Skeletal muscle satellite cell (primary cell): ENCODE results near the gene OR2W1.

Experiments used
- H3K27me3 ChIP-seq: 2 replicates; pipeline ENCODE4 v1.7.0; 2013; ENCODE audit warnings: low read length; ENCODE audit not compliant: control insufficient read depth, insufficient read depth
- H3K36me3 ChIP-seq: 2 replicates; pipeline ENCODE4 v1.7.0; 2013; ENCODE audit warnings: mild to moderate bottlenecking, control low read depth, low read length; ENCODE audit not compliant: insufficient read depth
- H3K4me1 ChIP-seq: 2 replicates; pipeline ENCODE4 v1.7.0; 2013; ENCODE audit warnings: low read length; ENCODE audit not compliant: control insufficient read depth, insufficient read depth
- H3K4me2 ChIP-seq: 2 replicates; pipeline ENCODE4 v1.7.0; 2013; ENCODE audit warnings: mild to moderate bottlenecking, low read length
- H3K4me3 ChIP-seq: 2 replicates; pipeline ENCODE4 v1.7.0; 2013; ENCODE audit warnings: low read length
- H3K9ac ChIP-seq: 2 replicates; pipeline ENCODE4 v1.7.0; 2013; ENCODE audit warnings: mild to moderate bottlenecking, low read depth, low read length, moderate library complexity
- H3K9me3 ChIP-seq: replicated peaks from 2 replicates; pipeline ENCODE4 v1.7.0; 2013; ENCODE audit warnings: mild to moderate bottlenecking, control low read depth, low read length

The OR2W1 gene

DNA sequence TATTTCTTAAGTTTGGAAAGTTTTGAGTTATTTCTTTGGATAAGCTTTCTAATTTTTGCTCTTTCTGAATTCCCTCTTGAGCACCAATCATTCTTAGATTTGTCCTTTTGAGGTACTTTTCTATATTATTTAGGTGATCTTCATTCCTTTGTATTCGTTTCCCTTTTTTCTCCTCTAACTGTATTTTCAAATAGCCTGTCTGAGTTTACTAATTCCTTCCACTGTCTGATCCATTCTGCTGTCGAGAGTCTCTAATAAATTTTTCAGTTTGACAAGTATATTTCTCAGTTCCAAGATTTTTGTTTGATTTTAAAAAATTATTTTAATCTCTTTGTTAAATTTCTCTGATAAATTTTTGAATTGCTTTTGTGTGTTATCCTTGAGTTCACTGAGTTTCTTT is 23.5 kb downstream of the OR2W1 start:
- Histone ChIP-seq H3K36me3 (no peaks in the 10 kb centered on the region), H3K9ac (no peak overlapping the region), H3K9me3 (no peaks in the 10 kb centered on the region), H3K27me3 (peaks cover 16% of the 10 kb centered on the region), H3K4me2 (no peak overlapping the region), H3K4me3 (no peak overlapping the region), H3K4me1 (no peaks in the 10 kb centered on the region)

- no peak overlapping the region for H3K4me2 ChIP-seq
- no peaks in the 10 kb centered on the region for H3K9me3 ChIP-seq
- no peak overlapping the region for H3K9ac ChIP-seq
- H3K4me1 ChIP-seq: no peaks in the 10 kb centered on the region
- H3K36me3 ChIP-seq: no peaks in the 10 kb centered on the region
- H3K4me3 ChIP-seq: no peak overlapping the region
- peaks cover 16% of the 10 kb centered on the region for H3K27me3 ChIP-seq
These were observed 25.3 kb downstream of the OR2W1 start for GRCh38 chr6:29019629-29020028.

- peak overlapping the region; percentile 100 for H3K4me2 ChIP-seq
- H3K9me3 ChIP-seq: no peaks in the 10 kb centered on the region
- no peaks in the 10 kb centered on the region for H3K36me3 ChIP-seq
- peaks cover 29% of the 10 kb centered on the region for H3K27me3 ChIP-seq
- no peak overlapping the region for H3K4me3 ChIP-seq
- H3K4me1 ChIP-seq: no peaks in the 10 kb centered on the region
- H3K9ac ChIP-seq: no peak overlapping the region
These were observed 27.6 kb downstream of the OR2W1 start for GRCh38 chr6:29017428-29017802.

DNA sequence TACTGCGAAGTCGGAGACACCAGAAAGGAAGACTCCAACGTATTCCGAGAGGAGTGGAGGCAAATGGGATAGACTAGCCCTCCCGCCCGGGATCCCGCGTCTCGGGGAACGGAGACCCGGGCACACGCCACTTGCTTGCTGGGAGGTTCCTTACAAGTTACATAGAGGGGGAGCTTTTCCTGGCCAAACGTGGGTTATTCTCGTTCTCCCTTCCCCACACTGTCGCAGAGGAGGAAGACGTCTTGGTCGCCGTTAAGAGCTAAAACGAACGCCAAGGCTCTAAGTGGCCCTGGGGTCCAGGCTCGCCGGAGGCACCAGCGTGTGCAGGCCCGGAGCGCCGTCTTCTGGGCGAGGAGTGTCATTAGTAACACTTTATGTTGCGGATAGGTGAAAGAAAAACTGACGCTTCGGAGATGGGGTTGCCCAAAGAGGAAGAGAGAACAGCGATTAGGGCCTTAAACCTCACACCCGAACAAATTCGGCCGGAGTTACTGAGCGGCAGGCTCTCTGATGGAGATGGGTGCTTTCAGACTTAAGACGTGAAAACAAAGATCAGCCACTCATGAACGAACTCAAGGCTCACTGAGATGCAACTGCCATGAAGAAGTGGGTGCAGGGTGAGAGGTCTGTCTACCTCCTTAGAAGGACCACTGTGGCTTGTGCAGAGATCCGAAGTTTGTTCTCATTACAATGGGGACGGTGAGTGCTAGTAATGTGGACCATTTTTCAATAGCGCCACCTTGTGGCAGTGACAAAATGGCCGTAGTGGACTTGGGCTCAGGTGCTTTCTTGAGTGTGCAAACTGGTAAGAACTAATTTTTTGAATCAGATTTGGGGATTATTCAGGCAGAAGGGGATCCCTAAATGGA is 28.2 kb downstream of the OR2W1 start:
- peak overlapping the region; percentile 63 for H3K9ac ChIP-seq

DNA sequence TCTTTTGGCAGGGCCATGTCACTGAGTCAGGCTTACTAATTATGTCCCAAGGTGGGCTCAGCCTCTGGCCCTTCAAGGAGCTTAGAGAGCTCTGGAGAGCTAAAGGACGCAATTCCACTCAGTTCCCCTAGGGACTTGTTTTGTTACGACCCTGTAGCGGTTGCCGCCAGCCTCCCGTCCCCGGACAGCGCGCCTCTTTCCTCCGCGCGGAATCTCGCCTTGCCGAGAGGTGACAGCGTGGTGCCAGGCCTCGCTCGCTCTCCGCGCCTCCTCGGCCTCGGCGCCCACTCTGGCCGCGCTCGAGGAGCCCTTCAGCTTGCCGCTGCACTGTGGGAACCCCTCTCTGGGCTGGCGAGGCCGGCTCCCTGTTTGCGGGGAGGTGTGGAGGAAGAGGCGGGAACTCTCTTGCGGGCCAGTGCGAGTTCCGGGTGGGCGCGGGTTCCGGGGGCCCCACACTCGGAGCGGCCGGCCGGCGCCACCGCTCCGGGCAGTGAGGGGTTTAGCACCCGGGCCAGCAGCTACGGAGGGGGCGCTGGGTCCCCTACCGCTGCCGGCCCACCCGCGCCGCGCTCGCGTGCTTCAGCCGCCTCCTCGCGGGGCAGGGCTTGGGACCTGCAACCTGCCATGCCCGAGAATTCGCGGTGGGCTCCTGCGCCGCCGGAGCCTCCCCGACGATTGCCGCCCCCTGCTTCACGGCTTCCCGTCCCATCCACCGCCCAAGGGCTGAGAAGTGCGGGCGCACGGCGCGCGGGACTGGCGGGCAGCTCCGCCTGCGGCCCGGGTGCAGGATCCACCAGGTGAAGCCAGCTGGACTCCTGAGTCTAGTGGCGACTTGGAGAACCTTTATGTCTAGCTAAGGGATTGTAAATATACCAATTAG is 30.0 kb downstream of the OR2W1 start:
- H3K4me1 ChIP-seq: no peaks in the 10 kb centered on the region
- no peak overlapping the region for H3K4me2 ChIP-seq
- no peaks in the 10 kb centered on the region for H3K9me3 ChIP-seq
- H3K9ac ChIP-seq: no peak overlapping the region
- H3K27me3 ChIP-seq: peaks cover 27% of the 10 kb centered on the region
- H3K36me3 ChIP-seq: no peaks in the 10 kb centered on the region
- H3K4me3 ChIP-seq: no peak overlapping the region

More for the DNA sequence above, 28.2 kb downstream of the OR2W1 start:
- H3K4me1 ChIP-seq: no peaks in the 10 kb centered on the region
- peak overlapping the region; percentile 79 for H3K4me3 ChIP-seq
- peaks cover 28% of the 10 kb centered on the region for H3K27me3 ChIP-seq
- H3K36me3 ChIP-seq: no peaks in the 10 kb centered on the region
- H3K9me3 ChIP-seq: no peaks in the 10 kb centered on the region
- H3K4me2 ChIP-seq: peak overlapping the region; percentile 100

DNA sequence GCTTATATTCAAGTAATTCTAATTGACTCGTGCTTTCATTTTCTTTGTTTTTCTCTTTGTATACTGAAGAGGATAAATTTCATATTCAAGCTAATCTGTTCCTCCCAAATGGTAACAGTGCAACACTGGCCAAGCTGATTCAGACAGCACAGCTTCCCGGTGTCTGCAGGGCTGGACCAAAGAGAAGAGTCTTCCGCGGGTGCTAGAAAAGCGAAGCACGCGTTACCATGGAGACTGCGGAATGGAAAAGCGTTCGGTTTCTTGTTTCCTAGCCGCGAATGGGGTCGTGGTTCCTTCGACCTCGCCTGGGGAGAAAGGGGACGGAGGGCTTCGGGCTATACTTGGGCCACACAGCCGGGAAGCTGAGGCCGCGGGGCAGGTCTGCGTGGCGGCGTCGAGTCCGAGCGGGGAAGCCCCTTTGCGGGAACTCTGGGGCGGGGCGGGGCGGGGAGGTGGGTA is 33.7 kb downstream of the OR2W1 start:
- H3K27me3 ChIP-seq: peaks cover 21% of the 10 kb centered on the region
- no peaks in the 10 kb centered on the region for H3K36me3 ChIP-seq
- H3K9me3 ChIP-seq: no peaks in the 10 kb centered on the region
- H3K4me2 ChIP-seq: peak overlapping the region; percentile 80
- H3K4me3 ChIP-seq: peak overlapping the region; percentile 76
- H3K4me1 ChIP-seq: no peaks in the 10 kb centered on the region
- H3K9ac ChIP-seq: no peak overlapping the region

- H3K9ac ChIP-seq: no peak overlapping the region
- H3K4me3 ChIP-seq: no peak overlapping the region
- no peak overlapping the region for H3K4me2 ChIP-seq
- no peaks in the 10 kb centered on the region for H3K9me3 ChIP-seq
- peaks cover 21% of the 10 kb centered on the region for H3K27me3 ChIP-seq
- H3K4me1 ChIP-seq: no peaks in the 10 kb centered on the region
- no peaks in the 10 kb centered on the region for H3K36me3 ChIP-seq
These were observed 35.6 kb downstream of the OR2W1 start for GRCh38 chr6:29009358-29009757.

- Histone ChIP-seq H3K9me3 (no peaks in the 10 kb centered on the region), H3K27me3 (peaks cover 13% of the 10 kb centered on the region), H3K4me2 (no peak overlapping the region), H3K4me3 (no peak overlapping the region), H3K4me1 (no peaks in the 10 kb centered on the region), H3K36me3 (no peaks in the 10 kb centered on the region), H3K9ac (no peak overlapping the region)
These were observed 36.9 kb downstream of the OR2W1 start for GRCh38 chr6:29008089-29008488.

GRCh38 chr6:29005183-29005885 is 39.6 kb downstream of the OR2W1 start, which contains the start of gene ZNF311:
TSS of gene ZNF311 (minus strand) at chr6:29005315. CDS start at chr6:29003954, 1,361 bp downstream.
- no peaks in the 10 kb centered on the region for H3K4me1 ChIP-seq

GRCh38 chr6:28996844-28997510 is 48.0 kb downstream of the OR2W1 start:
- Histone ChIP-seq H3K4me1 (no peaks in the 10 kb centered on the region), H3K4me2 (no peak overlapping the region), H3K27me3 (no peaks in the 10 kb centered on the region)

More at GRCh38 chr6:29005183-29005885, 39.6 kb downstream of the OR2W1 start, which contains the start of gene ZNF311:
- Histone ChIP-seq H3K9ac (peak within 1 kb of the TSS; percentile 74), H3K4me3 (peak within 1 kb of the TSS; percentile 82), H3K36me3 (no peaks in the 10 kb centered on the region), H3K4me2 (peak within 1 kb of the TSS; percentile 82), H3K9me3 (no peaks in the 10 kb centered on the region), H3K27me3 (peaks cover 2% of the 10 kb centered on the region)

More at GRCh38 chr6:28996844-28997510, 48.0 kb downstream of the OR2W1 start:
- no peaks in the 10 kb centered on the region for H3K36me3 ChIP-seq
- H3K9me3 ChIP-seq: no peaks in the 10 kb centered on the region
- no peak overlapping the region for H3K9ac ChIP-seq
- H3K4me3 ChIP-seq: no peak overlapping the region
